GM21529 (cell line): ENCODE data around the gene GDAP1L1.
A peak's percentile ranks its signal among the peaks of the same experiment; 100 is the strongest.

Experiments used
- ATAC-seq: cut with Tn5 transposase; IDR thresholded peaks from one replicate; pipeline ENCODE4 v1.9.1; 2021; ENCODE audit not compliant: unreplicated experiment

Gene GDAP1L1

DNA sequence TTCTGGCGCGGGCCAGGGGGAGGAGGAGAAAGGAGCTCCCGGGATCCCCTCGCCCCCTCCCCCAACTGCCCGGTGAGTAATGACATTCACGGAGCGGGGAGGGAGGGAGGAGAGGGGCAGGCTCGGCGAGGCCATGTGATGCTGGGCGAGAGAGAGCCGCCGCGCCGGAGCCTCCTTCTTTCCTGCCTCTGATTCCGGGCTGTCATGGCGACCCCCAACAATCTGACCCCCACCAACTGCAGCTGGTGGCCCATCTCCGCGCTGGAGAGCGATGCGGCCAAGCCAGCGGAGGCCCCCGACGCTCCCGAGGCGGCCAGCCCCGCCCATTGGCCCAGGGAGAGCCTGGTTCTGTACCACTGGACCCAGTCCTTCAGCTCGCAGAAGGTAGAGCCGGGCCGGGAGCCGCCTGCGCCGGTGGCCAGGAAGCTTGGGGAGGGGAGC lies at the start of gene GDAP1L1:
Gene GDAP1L1, plus strand, starts transcription at position 178 of the 441 bp plus-strand sequence. Its CDS starts 27 bp downstream, at position 205.
- no peak for ATAC-seq

DNA sequence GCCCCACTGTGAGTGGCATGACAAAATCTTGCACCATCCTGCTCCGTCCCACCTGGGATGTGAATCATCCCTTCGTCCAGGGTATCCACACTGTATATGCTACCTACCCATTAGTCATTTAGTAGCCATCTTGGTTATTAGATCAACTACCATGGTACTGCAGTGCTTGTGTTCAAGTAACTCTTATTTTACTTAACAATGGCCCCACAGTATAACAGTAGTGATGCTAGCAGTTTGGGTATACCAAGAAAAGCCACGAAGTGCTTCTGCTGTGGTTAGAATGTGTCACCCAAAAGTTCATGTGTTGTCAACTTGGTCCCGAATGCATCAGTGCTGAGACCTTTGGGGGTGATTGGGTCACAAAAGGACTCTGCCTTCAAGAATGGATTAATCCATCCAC lies 48.2 kb upstream of the GDAP1L1 start:
- ATAC-seq, result no peak

DNA sequence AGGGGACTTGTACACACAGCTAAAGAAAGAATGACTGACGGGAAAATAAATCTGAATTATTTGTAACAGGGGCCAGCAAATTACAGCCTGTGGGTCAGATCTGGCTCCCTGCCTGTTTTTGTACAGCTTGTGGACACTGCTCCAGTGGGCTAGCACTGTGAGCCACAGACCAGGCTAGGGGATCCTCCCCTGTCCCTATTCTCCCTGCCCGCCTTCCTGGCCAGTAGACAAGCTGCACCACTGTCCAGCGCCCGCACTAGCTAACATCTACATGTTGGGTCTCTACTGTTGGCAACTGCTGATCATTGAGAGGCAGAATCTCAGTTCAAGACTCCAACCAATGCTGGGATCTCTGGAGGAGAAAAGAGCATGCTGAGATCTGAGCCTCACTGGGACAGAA lies 47.2 kb upstream of the GDAP1L1 start:
- no peak for ATAC-seq

DNA sequence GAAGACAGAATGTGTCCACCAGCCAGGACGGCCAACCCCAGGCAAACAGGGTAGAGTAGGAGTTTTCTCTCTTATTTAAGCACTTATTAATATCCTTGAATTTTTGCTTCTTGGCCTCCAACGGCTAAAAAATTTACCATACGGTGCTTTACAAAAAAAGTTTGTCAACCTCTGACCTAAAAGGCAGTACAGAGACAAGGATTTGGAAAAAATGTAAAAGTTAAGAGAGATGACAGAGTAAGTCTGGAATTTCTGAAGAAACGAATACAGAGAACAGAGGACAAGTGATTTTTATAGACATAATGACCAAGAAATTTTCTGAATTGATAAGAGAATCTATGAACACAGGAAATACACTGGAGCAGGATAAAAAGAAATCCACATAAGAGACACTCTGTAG lies 46.7 kb upstream of the GDAP1L1 start:
- no peak for ATAC-seq

DNA sequence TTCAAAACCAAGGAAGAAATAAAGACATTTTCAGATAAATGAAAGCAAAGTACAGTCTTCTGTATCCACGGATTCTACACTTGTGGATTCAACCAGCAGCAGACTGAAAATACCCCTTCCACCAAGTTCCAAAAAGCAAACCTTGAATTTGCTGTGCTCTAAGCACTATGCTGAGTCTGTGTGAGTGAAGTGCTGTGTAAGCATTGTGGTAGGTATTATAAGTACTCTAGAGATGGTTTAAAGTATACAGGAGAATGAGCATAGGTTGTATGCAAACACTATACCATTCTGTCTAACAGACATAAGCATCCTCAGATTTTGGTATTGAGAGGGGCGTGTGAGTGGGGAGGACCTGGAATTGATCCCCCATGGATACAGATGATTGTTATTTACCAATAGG lies 46.1 kb upstream of the GDAP1L1 start:
- ATAC-seq, result no peak

DNA sequence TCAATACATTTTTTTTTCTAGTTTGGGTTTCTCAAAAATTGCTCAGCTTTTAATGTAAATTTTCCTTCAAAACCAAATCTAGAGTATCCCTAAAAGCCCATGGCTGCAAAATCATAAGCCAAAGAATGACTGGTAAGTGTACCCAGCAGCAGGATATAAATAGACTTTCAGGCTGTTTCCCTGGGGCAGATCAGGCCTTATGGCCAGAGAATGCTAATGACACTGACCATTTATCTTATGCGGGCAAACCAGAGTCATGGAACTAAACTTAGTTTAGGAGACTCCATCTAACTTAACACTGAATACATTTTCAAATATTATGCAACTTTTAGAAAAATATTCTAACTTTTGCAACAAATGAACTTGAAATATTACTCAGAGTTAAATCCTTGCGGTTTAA lies 43.9 kb upstream of the GDAP1L1 start:
- ATAC-seq, result no peak

DNA sequence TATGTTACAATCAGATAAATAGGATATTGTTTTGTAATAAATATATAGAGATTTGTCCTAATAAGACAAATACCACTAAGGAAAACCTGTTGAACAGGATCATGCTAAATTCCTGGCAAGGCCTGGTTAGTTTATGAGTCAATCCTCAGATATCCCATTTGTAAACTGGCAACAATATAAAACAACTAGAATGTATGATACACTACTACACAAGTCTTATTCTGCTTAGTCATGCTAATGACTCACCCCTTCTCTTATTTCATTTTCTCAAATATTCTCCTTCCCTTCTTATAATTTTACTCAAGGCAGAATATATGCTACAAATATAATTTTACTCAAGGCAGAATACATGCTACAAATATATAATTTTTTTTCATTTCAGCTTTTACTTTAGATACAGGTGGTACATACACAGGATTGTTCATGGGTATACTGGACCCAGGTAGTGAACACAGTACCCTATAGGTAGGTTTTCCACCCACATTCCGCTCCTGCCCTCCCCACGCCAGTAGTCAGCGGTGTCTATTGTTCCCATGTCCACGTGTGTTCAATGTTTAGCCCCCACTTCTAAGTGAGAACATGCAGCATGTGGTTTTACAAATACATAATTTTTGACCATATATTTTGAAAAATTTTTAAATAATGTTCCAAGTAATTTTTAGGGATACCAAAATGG lies 42.8 kb upstream of the GDAP1L1 start:
- no peak for ATAC-seq

DNA sequence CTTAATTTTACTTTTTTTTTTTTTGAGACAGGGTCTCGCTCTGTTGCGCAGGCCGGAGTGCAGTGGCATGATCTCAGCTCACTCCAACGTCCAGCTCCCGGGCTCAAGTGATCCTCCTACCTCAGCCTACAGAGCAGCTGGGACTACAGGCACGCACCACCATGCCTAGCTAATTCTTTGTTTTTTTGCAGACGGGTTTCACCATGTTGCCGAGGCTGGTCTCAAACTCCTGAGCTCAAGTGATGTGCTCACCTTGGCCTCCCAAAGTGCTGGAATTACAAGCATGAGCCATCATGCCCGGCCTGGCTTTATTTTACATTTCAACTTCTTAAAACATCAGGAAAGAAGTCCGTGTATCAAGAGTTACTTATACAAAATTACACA lies 42.3 kb upstream of the GDAP1L1 start:
- ATAC-seq, result no peak

DNA sequence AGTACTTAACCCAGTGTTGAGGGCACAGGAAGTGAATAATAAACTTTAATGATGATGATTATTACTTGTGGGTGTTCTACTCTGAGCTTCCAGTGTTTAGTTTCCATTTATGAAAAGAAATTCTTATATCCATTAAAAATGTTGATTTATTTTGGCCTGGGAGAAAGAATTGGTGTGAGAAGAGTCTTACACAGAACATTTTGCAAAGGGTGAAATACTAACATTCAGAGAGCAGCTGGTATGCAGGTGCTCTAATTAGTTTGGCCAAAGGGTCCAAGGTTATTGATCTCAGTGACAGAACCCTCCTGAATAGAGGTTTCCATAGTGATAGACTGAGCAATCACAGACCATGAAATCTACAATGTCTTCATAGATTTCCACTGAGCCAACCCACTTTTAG lies 41.0 kb upstream of the GDAP1L1 start:
- ATAC-seq, result no peak

DNA sequence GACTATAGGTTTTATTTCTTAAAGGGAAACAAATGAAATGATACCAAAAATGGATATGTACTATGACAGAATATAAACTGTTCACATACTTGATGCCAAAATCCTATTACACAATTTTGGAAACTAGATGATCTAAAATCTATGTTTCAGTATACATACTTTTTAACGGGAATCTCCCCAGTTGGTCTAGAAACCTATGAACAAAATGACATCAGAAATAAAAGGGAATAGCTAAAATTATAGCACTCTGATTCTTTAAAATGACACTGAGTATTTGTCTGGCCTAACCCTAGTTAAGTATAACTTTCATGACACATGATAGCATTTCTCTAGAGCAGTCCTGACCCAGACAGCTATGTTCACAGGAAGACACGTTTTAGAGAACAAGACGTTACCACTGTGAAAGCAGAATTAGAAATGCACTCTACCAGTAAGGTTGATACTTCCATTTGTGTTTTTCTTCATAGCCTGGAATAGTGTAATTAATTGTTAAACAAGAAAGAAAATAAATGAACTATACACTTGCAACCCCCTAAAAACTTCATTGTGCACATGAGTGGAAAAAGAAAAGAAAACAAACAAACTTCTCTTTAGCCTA lies 39.9 kb upstream of the GDAP1L1 start:
- ATAC-seq, result no peak

DNA sequence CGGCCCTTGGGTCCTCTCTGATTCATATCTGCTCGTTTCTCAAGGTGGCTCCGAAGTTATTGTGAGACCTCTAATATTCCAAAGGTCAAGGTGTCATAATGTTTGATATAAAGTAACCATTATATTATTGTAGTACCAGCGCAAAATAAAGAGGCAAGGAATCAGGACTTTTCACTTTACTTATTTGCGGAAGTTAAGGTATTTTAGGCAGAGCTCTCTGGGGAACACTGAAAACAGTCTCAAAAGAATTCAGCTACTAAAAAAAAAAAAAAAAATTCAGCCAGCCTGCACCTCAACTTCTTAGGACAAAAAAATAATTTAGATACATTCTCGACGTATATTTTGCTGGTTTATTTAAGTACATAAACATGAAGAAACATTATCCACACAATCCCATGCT lies 38.9 kb upstream of the GDAP1L1 start:
- no peak for ATAC-seq

DNA sequence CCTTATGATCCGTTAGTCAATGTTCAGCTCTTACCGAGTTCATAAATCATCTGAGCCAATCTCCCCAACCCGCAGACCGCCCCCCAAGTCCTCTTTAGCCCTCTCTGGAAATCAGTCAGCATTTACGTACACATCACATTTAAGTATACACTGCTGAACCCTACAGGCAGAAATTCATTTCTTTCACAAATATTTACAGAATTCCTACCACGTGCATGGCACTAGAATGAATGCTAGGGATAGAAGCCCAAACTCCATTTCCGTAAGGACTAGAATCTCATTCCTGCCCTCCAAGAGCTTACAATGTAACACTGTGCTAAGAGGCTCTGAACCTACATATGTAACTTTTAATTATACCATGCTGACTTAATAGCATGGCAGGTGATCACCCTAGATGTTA lies 38.3 kb upstream of the GDAP1L1 start:
- ATAC-seq, result no peak

DNA sequence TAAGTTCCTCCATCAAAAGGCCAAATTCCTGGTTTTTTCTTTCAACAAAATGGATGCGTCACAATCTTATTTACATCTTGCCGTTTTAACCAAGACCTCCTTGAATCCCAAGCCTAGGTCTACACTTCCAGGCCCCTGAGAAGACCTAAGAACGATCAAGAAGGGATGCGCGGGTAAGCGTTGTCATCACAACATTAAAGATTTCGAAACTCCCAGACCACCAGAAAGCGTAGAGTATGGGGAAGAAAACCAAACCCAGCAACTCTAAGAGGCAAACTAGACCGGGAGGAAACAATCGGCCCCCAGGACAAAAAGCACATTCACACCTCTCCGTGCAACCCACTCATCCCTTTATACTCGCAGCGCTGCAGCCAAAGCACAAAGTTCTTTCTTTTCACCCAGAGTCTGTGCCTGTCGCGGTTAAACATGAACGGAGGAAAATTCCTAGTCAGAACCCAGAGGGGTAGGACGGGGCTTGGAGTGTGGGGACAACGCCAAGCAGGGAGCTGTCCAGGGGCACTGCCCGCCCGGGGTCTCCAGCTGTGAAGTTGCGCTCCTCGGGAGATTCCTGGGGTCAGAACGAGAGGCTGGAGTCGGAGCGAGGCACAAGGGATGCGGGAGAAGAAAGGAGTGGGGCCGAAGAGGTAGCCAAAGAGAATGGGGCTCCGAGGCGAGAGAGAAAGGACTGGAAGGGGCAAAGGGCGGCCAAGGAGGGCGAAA lies 37.3 kb upstream of the GDAP1L1 start:
- peak; percentile 1 for ATAC-seq

DNA sequence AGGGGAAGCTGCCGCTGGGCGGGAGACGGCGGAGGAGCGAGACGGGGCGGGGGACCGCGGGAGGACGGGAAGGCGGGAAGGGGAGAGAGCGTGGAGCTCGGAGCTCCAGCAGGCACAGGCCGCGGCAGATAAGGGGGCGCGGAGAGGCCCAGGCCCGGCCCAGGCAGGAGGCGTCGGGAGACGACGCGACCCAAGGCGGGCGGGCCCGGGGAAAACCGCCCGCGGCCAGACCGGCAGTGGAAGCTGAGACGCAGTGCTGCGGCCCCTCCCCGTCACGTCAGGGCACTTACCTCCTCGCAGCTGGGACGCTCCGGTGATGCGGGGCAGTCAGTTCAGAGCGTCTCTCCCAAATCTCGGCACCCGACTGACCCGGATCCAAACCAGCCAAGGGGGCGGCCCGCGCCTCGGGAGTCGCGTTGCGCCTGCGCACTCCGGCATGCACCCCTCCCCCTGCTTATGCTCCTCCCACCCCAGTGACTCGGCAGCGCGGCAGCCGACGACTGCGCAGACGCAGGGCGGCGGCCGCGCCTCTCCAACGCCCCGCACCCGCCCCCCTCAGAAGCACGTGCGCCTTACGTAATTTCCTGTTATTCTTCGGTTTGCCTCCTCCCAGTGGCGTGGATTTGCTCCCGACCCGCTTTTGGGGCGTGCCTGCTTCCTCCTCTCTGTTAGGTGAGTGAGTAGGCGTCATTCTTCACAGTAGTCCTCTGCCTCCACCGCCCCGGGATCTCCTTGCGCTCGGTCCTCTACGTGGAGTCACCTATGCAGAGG lies 36.5 kb upstream of the GDAP1L1 start, which contains the start of gene OSER1:
Gene OSER1, minus strand, starts transcription at position 366 of the 771 bp plus-strand sequence. CDS start 3,814 bp downstream, outside the sequence.
- peak; percentile 82 for ATAC-seq

DNA sequence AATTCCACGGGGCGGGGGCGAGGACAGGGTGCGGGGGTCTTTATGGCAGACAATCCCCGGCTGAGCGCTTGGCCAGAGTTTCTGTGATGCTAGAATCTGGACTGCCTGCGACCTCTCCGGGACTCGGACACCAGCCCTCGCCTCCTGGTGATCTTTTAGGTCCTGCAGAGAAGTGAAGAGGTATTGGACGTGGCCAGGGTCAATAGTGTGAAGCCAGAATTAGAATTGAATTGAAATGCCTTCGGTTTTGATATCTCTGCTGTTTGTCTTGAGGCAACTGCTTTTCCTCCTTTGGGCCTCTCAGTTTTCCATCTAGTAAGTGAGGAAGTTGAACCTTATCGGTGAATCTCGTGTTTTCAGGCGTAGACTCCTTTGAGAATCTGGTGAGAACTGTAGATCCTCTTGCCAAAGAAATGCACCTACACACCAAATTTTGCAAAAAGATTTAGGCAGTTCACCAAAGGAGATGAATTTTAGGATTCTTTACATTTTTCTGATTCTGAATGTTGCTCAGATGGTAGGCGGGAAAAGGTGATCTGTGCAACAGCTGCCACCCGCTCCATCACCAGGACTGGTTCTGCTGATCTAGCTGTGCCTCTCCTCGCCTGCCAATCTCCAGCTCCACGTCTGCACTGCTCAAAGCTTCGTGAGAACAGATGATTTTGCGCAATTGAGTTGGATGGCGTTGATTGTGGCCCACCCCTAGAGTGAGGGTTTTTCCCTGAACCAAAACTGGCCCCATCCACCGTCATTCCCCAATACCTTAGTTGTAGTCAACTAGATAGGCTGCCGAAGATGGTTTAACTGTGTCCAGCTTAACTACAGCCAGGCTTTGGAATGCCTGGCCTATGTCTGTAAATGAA lies 35.7 kb upstream of the GDAP1L1 start:
- no peak for ATAC-seq

DNA sequence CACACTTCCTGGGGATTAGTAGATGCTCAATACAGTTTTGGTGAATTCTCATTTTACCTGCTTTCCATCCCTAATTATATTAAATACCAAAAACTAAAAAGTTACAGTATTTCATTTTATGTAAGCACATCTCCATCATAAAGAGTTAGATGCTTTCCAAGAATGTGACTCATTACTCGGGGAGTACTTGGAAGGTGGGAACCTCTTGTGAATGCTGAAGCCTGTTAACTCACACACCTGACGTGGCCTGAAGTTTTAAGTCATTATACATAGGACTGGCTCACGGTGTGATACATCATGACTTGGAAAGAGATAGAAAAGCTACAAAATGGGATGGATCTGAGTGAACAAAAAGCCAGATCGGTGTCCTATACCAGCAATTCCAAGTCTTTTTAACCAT lies 34.3 kb upstream of the GDAP1L1 start:
- ATAC-seq, result no peak

DNA sequence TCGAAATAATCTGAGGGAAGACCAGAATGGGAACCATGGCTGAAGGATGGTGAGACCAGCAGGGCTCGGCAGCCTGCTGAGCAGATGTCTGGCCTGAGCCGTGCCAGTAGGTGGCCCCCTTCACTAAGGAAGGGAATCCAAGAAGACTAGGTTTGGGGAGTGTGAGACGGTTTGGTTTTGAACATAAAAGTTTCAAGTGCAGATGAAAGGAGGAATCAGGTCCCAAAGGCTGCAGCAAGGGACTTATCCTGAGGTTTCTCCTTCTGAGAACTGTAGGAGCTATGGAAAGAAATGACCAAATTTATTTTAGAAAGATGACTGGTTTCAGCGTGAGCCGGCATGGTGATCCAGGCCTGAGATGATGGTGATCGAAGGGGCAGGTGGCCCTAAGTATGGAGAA lies 32.0 kb upstream of the GDAP1L1 start:
- ATAC-seq, result no peak

DNA sequence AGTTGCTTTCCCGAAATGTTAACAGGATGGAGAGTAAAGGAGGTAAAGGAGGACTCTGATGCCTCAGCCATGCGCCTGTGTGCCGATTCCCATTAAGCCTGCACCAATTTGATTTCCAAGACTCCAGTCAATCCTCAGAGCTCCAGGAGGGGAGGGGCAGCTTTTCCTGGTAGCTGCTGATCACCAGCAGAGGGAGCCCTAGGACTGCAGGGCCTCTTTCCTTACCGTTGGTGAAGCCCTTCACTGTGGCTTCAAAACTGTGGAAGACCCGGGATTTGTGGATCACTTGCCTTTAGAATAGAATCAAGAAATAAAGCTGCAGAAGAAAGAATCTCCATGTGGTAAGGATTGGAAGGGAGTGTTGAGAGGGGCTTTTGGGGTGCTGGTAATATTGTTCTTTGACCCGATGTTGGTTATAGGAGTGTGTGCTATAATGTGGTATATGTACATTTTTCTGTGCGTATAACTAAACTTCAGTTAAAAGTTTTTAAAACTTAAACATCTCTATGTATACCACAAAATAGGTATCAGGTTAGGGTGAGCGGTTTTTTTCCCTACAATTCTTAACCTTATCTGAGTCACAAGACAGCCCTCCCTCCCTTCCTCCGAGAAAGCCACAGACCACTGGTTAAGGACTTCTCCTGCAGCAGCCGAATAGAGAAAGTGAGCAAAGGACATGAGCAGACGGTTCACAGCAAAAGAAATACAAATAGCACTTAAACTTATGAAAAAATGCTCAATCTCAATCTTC lies 29.6 kb upstream of the GDAP1L1 start:
- ATAC-seq, result no peak

DNA sequence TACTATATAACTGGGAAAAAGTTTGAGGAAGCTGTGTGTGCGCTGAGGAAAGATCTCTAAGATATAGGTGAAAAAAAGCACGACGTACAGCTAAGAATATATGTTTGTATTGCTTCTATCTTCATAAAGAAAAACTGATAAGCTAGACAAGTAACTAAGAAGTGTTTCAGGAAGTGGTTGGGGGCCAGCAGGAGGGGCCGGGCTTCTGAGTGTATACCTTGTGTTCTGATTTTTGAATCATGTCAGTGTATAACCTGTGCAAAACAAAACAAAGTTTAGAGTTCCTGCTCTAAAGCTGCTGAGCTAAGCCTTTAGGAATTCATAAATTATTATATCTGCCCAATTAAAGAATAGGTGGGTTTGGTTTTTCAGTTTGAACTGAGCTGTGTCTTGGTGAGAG lies 28.7 kb upstream of the GDAP1L1 start:
- no peak for ATAC-seq
